PFSK-1 (cell line): ENCODE results near the gene MYG1.

Source experiments
- FOXP2 ChIP-seq: optimal IDR thresholded peaks from 2 replicates; pipeline ENCODE3; 2011; ENCODE audit warnings: borderline replicate concordance, control low read depth, inconsistent platforms; ENCODE audit not compliant: insufficient read depth; ENCODE audit errors: extremely low read length, extremely low read depth
- POLR2AphosphoS5 ChIP-seq: IDR thresholded peaks from 2 replicates; pipeline ENCODE4 v1.6.1; 2012; ENCODE audit warnings: low read depth, mild to moderate bottlenecking, control low read depth, low read length, moderate library complexity
- REST ChIP-seq, 2 experiments: IDR thresholded peaks; 2 replicates each; pipeline versions ENCODE4 v1.6.1 to v1.8.0; 2011 to 2012; ENCODE audit warnings: low read depth in 2 of 2, low read length in 2 of 2, control low read depth in 1 of 2, inconsistent platforms in 1 of 2, mild to moderate bottlenecking in 1 of 2, moderate library complexity in 1 of 2; ENCODE audit not compliant: insufficient read depth in 1 of 2
- SIN3A ChIP-seq: IDR thresholded peaks from 2 replicates; pipeline ENCODE4 v1.6.1; 2012; ENCODE audit warnings: mild to moderate bottlenecking, low read length, moderate library complexity, borderline replicate concordance; ENCODE audit not compliant: insufficient read depth
- TAF1 ChIP-seq: IDR thresholded peaks from 2 replicates; pipeline ENCODE4 v1.6.1; 2012; ENCODE audit warnings: low read length, control low read depth, borderline replicate concordance; ENCODE audit not compliant: insufficient read depth

Gene MYG1

GRCh38 chr12:53286448-53286847, 13.0 kb upstream of the MYG1 start:
- TF ChIP-seq POLR2AphosphoS5 (no peak), TAF1 (no peak)

GRCh38 chr12:53287741-53288216, 11.7 kb upstream of the MYG1 start:
- no peak for TF ChIP-seq POLR2AphosphoS5
- no peak for TF ChIP-seq SIN3A
- no peak for TF ChIP-seq FOXP2
- TF ChIP-seq TAF1, result no peak
- no peak for TF ChIP-seq REST (IDR thresholded peaks at IDR 0.05; ENCODE audit: insufficient read depth in 1 of 2, low read depth in 2 of 2, low read length in 2 of 2)

GRCh38 chr12:53288322-53288721, 11.2 kb upstream of the MYG1 start:
- TF ChIP-seq TAF1 (no peak), REST (IDR thresholded peaks at IDR 0.05; ENCODE audit: insufficient read depth in 1 of 2, low read depth in 2 of 2, low read length in 2 of 2) (no peak), SIN3A (no peak), FOXP2 (no peak), POLR2AphosphoS5 (no peak)

GRCh38 chr12:53289891-53290290, 9.6 kb upstream of the MYG1 start:
- no peak for TF ChIP-seq SIN3A
- no peak for TF ChIP-seq FOXP2
- TF ChIP-seq POLR2AphosphoS5, result no peak
- no peak for TF ChIP-seq REST (IDR thresholded peaks at IDR 0.05; ENCODE audit: insufficient read depth in 1 of 2, low read depth in 2 of 2, low read length in 2 of 2)
- TF ChIP-seq TAF1, result no peak

- TF ChIP-seq POLR2AphosphoS5 (no peak), SIN3A (no peak), TAF1 (no peak), FOXP2 (no peak), REST (IDR thresholded peaks at IDR 0.05; ENCODE audit: insufficient read depth in 1 of 2, low read depth in 2 of 2, low read length in 2 of 2) (no peak)
Measured at GRCh38 chr12:53290661-53291060, 8.8 kb upstream of the MYG1 start.
